GM19023 (cell line): ENCODE results near the gene MYO9B.
"Not testable (repeated sequence)": the region's sequence is repeated elsewhere in the genome, so short reads cannot be mapped to it uniquely, and the experiment has no call there.

Experiments
- ATAC-seq: cut with Tn5 transposase; IDR thresholded peaks from one replicate; pipeline ENCODE4 v1.9.1; 2021; ENCODE audit warnings: mild to moderate bottlenecking, moderate library complexity; ENCODE audit not compliant: unreplicated experiment

MYO9B gene

GRCh38 chr19:17170538-17171297, 95.1 kb downstream of the MYO9B start:
- ATAC-seq: no peak

- no peak for ATAC-seq
These were observed 96.3 kb downstream of the MYO9B start for GRCh38 chr19:17171874-17172273.

GRCh38 chr19:17172624-17173345, 97.2 kb downstream of the MYO9B start:
- no peak for ATAC-seq

GRCh38 chr19:17178291-17178690, 102.7 kb downstream of the MYO9B start:
- no peak for ATAC-seq

- ATAC-seq: no peak
These were observed 105.6 kb downstream of the MYO9B start for GRCh38 chr19:17180997-17181702.

- ATAC-seq: no peak
These were observed 107.7 kb downstream of the MYO9B start for GRCh38 chr19:17183271-17183761.

- no peak for ATAC-seq
These were observed 108.3 kb downstream of the MYO9B start for GRCh38 chr19:17183858-17184321.

- no peak for ATAC-seq
These were observed 108.8 kb downstream of the MYO9B start for GRCh38 chr19:17184371-17184841.

GRCh38 chr19:17185590-17185989, 110.0 kb downstream of the MYO9B start:
- ATAC-seq: no peak

- ATAC-seq: not testable (repeated sequence)
These were observed 116.2 kb downstream of the MYO9B start for GRCh38 chr19:17191736-17192135.

- no peak for ATAC-seq
These were observed 117.2 kb downstream of the MYO9B start for GRCh38 chr19:17192751-17193150.

GRCh38 chr19:17194608-17195007, 119.0 kb downstream of the MYO9B start:
- ATAC-seq: no peak

GRCh38 chr19:17195106-17195505, 119.5 kb downstream of the MYO9B start:
- no peak for ATAC-seq

- no peak for ATAC-seq
These were observed 121.0 kb downstream of the MYO9B start for GRCh38 chr19:17196610-17197009.

- no peak for ATAC-seq
These were observed 122.1 kb downstream of the MYO9B start for GRCh38 chr19:17197666-17198065.

GRCh38 chr19:17200408-17201079, 125.0 kb downstream of the MYO9B start:
- no peak for ATAC-seq

GRCh38 chr19:17202249-17202648, 126.7 kb downstream of the MYO9B start:
- ATAC-seq: no peak

- no peak for ATAC-seq
These were observed 127.1 kb downstream of the MYO9B start for GRCh38 chr19:17202713-17203112.

- ATAC-seq: no peak
These were observed 129.9 kb downstream of the MYO9B start for GRCh38 chr19:17205237-17206140.
